Loucy (cell line): ENCODE data around the gene FSTL1.

Source experiments
- EZH2phosphoT487 ChIP-seq: fragments of 200-600 bp; IDR thresholded peaks from 2 replicates; pipeline ENCODE4 v1.6.1; 2018; ENCODE audit warnings: antibody characterized with exemption, mild to moderate bottlenecking, moderate library complexity, borderline replicate concordance
- TF ChIP-seq, protein P1 (sequence below): fragments of 200-600 bp; sonication (generic); conservative IDR thresholded peaks from 2 replicates; pipeline ENCODE4 v1.5.1; 2014; ENCODE audit warnings: mild to moderate bottlenecking, antibody characterized with exemption, low read length

GRCh38 chr3:120477781-120478180 lies 27.0 kb upstream of the FSTL1 start:
- TF ChIP-seq, protein P1, sequence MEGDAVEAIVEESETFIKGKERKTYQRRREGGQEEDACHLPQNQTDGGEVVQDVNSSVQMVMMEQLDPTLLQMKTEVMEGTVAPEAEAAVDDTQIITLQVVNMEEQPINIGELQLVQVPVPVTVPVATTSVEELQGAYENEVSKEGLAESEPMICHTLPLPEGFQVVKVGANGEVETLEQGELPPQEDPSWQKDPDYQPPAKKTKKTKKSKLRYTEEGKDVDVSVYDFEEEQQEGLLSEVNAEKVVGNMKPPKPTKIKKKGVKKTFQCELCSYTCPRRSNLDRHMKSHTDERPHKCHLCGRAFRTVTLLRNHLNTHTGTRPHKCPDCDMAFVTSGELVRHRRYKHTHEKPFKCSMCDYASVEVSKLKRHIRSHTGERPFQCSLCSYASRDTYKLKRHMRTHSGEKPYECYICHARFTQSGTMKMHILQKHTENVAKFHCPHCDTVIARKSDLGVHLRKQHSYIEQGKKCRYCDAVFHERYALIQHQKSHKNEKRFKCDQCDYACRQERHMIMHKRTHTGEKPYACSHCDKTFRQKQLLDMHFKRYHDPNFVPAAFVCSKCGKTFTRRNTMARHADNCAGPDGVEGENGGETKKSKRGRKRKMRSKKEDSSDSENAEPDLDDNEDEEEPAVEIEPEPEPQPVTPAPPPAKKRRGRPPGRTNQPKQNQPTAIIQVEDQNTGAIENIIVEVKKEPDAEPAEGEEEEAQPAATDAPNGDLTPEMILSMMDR: no peak
- no peak for TF ChIP-seq EZH2phosphoT487
